Stimulated activated memory B cell treated with anti-CD40 and anti-IgM and Interleukin-4, amounts not matched to agents 10 μg/mL and 1 μg/mL and 100 μg/mL, for 72 hours (primary cell): ENCODE results near the gene MICALL1.

Experiments used
- ATAC-seq: fragments of 150-1000 bp; cut with Tn5 transposase; 2 replicates; pipeline ENCODE4 v1.10.0; 2021
- H3K27ac Mint-ChIP-seq: one replicate; pipeline ENCODE4 v1.8.0; 2022; ENCODE audit warnings: mild to moderate bottlenecking, mixed read lengths
- H3K27me3 Mint-ChIP-seq: one replicate; pipeline ENCODE4 v1.8.0; 2022; ENCODE audit warnings: mixed read lengths
- H3K36me3 Mint-ChIP-seq: one replicate; pipeline ENCODE4 v1.8.0; 2022; ENCODE audit warnings: mixed read lengths
- H3K4me1 Mint-ChIP-seq: one replicate; pipeline ENCODE4 v1.8.0; 2022; ENCODE audit warnings: mixed read lengths
- H3K4me3 Mint-ChIP-seq: one replicate; pipeline ENCODE4 v1.8.0; 2022; ENCODE audit warnings: mild to moderate bottlenecking, moderate library complexity, mixed read lengths
- H3K9me3 Mint-ChIP-seq: one replicate; pipeline ENCODE4 v1.8.0; 2022; ENCODE audit warnings: mixed read lengths

The MICALL1 gene

DNA sequence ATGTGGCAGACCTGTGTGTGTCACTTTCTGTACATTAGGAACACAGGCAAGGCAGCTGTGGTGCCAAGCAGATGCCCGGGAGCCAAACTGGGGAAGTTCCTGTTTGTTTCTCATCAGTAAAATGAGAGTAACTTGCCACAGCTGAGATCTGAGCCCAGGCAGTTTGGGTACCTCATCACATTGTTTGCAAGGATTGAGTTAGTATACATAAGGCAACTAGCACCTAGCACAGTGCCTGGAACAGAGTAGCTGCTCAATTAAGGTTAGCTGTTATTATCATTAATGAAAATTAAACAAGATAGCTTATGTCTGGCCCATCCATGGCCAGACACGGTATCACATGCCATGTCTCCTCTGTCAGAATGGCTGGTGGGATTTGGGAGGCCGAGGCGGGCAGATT, 70.5 kb downstream of the MICALL1 start:
- no peak for ATAC-seq
- no peak overlapping the region for H3K27ac Mint-ChIP-seq
- no peaks in the 10 kb centered on the region for H3K27me3 Mint-ChIP-seq
- no peaks in the 10 kb centered on the region for H3K4me1 Mint-ChIP-seq
- peaks cover 62% of the 10 kb centered on the region for H3K36me3 Mint-ChIP-seq
- no peaks in the 10 kb centered on the region for H3K9me3 Mint-ChIP-seq
- H3K4me3 Mint-ChIP-seq, result no peak overlapping the region

DNA sequence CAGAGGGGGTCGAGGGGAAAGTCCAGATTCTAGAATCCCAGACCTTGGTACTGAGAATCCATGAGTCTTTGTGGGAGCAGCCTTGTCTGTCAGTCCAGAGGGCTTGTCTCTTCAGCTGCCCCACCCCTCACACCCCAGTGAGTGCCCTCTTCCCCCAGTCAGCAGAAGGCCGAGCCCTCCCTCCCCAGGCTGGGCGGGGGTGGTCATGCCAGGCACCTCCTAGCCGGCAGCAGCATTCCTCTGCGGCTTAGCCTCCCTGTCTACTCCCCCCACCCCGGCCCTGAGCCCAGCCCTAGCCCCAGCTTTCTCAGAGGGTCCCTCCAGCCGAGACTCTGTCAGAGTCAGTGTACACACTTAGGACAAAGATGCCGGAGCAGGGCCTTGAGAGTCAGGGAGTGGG, 73.7 kb downstream of the MICALL1 start:
- no peaks in the 10 kb centered on the region for H3K4me1 Mint-ChIP-seq
- H3K27ac Mint-ChIP-seq, result no peak overlapping the region
- H3K27me3 Mint-ChIP-seq, result no peaks in the 10 kb centered on the region
- ATAC-seq, result no peak
- no peaks in the 10 kb centered on the region for H3K9me3 Mint-ChIP-seq
- H3K4me3 Mint-ChIP-seq, result no peak overlapping the region
- peaks cover 48% of the 10 kb centered on the region for H3K36me3 Mint-ChIP-seq

DNA sequence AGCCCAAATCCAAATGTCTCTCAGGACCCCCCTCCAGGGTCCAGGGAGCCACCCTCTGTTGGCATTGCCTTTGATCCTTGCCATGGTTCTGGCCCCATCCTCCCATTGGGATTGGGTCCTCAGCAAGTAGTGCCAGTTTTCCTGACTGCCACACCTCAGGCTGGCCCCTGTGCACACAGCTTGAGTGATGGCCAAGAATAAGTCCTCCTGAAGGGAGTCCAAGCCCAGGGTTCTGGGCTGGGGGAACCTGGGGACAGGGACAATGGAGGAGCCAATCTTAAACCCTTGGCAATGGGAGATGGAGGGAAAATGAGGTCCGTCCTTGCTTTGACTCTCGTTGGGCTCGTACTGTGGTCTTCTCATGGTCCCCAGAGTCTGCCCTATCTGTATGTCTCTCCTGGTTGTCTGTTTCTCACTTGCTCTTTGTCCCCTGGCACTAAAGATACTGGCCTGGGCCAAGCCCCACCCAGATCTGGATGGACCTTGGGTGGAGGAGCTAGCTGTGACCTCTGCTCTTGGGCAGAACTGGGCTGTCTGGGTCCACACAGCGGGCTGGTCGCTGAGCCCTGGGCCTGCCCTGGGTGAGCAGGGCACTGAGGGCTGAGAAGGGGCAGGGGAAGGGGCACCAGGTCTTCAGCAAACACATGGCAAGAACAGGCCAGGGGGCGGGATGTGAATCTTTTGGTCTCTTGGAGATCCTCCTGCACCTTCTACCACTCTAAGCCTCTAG, 75.3 kb downstream of the MICALL1 start:
- Mint-ChIP-seq H3K9me3 (no peaks in the 10 kb centered on the region), H3K4me3 (no peak overlapping the region)

DNA sequence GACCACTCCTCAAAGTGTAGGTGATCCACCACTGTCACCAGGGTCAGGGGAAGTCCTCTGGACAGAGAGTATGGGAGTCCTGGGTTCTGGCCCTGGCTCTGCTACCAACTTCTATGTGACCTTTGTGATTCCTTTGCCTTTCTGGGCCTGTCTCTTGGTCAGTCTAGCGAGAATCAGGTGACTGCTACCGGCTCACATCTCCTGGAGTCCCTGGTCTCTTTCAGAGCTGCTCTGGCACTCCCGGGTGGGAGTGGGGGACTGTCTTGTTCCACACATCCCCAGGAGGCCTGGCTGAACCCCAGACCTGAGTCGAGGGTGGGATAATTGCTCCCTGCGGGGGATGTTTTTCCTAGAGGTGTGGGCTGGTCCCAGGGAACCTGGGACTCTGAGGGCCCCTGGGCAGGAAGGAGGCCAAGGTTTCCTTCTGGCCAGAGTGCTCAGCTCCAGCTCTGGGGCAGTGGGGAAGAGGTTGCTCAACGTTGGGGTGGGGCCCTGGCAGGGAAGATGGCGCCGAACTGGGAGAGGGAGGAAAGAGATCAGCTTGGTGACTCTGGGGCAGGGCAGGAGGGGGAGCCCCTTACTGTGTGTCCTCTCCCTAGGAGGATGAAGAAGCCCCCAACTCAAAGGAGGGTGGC, 76.2 kb downstream of the MICALL1 start:
- no peak overlapping the region for H3K4me3 Mint-ChIP-seq
- H3K36me3 Mint-ChIP-seq, result peaks cover 37% of the 10 kb centered on the region
- no peak overlapping the region for H3K27ac Mint-ChIP-seq

More for the DNA sequence above, 75.3 kb downstream of the MICALL1 start:
- Mint-ChIP-seq H3K27me3 (no peaks in the 10 kb centered on the region), H3K36me3 (peaks cover 43% of the 10 kb centered on the region), H3K4me1 (no peaks in the 10 kb centered on the region), H3K27ac (no peak overlapping the region)
- ATAC-seq, result no peak

DNA sequence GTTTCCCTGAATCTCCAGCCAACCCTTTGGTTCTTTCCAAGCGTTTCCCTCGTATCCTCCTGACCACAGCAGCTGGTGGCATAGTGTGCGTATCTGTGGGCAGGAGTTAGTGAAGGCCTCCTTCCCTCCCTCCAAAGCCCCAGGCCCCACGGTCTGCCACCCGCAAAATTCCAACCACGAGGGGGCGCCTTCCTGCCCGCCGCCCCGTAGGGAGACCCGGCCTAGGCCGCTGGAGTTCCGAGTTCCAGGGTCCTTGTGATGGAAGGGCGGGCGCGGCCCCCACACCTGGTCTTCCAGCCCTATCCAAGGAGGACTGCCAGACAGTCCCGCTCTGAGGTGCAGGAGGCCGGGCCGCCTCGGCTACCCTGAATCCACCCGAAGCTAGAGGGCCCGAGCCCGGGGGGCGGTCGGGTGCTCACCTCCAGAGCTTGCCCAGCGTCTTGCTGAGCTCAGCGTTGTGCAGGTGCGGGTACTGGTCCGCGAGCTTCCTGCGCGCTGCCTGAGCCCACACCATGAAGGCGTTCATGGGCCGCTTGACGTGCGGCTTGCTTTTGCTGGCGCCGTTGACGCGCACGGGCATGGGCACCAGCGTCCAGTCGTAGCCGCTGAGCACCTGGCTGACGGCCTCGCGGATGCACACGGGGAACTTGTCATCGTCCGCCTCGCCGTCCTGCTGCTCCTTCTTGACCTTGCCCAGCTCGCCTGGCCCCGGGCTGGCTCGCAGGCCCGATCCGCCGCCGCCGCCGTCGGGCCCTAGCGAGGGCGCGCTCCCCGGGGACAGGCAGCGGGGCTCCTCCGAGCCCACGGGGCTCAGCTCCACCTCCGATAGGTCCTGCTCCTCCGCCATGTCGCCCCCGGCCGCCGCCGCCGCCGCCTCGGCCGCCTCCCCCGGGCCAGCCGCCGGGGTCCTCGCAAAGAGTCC, 77.1 kb downstream of the MICALL1 start:
- H3K27me3 Mint-ChIP-seq, result no peaks in the 10 kb centered on the region
- H3K4me3 Mint-ChIP-seq, result no peak overlapping the region
- no peak for ATAC-seq
- H3K4me1 Mint-ChIP-seq, result no peaks in the 10 kb centered on the region
- H3K9me3 Mint-ChIP-seq, result no peaks in the 10 kb centered on the region
- H3K36me3 Mint-ChIP-seq, result peaks cover 30% of the 10 kb centered on the region
- no peak overlapping the region for H3K27ac Mint-ChIP-seq

More for the DNA sequence above, 76.2 kb downstream of the MICALL1 start:
- H3K4me1 Mint-ChIP-seq, result no peaks in the 10 kb centered on the region
- ATAC-seq, result no peak
- H3K27me3 Mint-ChIP-seq, result no peaks in the 10 kb centered on the region
- no peaks in the 10 kb centered on the region for H3K9me3 Mint-ChIP-seq

DNA sequence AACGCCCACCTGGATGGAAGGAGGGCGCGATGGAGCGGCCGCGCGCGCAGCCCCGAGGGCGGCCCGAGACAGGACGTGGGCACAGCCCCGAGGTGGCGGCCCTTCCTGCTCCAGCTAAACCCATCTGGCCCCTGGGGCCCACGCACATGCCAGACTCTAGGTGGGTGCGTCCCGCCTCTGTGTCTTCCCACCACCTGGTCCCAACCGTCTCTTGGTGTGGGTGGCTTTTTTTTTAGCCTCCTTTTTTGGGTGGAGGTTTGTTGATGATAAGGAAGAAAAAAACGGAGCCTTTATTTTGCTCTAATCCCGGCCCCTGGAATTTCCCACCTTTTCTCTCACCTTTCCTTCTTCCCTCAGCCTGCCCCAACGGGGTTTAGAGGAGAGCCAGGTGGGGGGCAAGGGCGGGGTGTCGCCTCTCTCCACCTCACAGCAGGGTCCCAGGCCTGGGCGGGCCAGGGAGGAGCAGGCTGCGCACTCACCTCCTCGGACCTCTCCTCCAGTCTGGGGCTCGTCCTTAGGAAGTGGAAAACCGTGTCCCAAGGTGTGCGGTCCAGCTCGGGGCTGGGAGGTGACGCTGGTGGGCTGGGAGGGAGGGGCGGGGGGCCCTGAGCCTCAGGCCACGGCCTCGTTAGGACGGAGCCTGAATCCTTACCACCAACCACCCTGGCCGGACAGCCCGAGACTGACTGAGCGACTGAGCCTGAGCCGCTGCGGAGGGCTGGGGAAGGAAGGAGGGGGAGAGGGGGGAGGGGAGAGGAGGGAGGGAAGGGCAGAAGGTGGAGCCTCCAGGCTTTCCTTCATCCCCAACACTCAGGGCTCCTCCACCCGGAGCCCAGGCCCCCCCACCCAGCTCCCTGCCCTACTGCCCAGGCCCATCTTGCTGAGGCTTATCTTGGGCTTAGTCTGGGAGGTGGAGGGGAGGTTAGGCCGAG, 78.0 kb downstream of the MICALL1 start, which contains the start of gene SOX10:
Gene SOX10 (minus strand): TSS at position 696 of the 932 bp plus-strand sequence. CDS start 771 bp downstream, outside the sequence.
- no peaks in the 10 kb centered on the region for H3K9me3 Mint-ChIP-seq
- no peaks in the 10 kb centered on the region for H3K27me3 Mint-ChIP-seq
- H3K36me3 Mint-ChIP-seq, result peaks cover 30% of the 10 kb centered on the region
- no peaks in the 10 kb centered on the region for H3K4me1 Mint-ChIP-seq
- no peak within 1 kb of the TSS for H3K27ac Mint-ChIP-seq
- no peak within 1 kb of the TSS for H3K4me3 Mint-ChIP-seq
- ATAC-seq, result no peak

DNA sequence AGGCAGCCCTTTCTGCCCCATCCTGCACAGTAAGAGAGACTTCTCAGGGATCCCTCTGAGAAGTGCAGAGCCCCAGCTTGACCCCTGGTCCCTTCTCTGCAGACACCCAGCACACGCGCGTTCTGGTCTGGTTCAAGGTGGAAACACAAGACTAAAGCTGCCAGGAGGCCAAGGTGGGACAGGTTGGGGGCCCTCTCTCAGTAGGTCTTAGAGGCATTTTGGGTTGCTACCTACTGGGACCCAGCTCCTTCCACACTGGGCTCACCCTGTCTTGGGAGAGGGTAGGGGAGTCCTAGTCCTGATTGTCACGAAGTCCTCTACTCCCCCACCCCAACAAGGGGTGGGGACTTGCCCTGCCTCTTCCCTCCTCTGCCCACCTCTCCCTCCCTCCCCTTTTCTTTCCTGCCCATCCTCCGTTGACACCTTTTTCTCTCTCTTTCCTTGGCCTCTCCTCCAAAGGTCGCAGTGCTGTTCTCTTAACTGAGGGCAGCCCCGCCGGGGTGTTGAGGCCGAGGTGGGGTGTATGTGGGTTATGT, 79.0 kb downstream of the MICALL1 start:
- peaks cover 29% of the 10 kb centered on the region for H3K36me3 Mint-ChIP-seq

DNA sequence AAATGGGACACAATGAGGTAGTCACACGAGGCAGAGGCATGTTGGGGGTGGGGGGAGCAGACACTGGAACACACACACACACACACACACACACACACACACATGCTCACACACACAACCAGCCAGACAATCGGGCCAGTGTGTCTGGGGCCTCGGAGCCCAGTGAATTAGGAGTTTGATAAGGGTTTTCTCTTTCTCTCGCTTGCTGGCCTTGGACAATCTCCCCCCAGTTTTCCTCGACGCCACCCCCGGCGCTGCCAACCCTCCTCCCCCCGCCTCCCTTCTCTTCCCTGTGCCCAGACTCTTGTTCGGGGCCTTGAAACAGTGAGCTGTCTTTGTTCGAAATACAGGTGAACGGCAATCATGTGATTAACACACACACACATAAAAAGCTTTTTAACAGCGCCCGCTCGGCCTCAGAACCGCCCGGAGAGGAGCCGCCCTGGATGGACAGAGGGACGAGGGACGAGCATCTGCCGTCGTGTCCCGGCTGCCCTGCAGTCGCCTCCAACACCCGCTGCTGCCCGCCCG, 79.7 kb downstream of the MICALL1 start:
- H3K4me3 Mint-ChIP-seq, result no peak overlapping the region
- H3K36me3 Mint-ChIP-seq, result peaks cover 22% of the 10 kb centered on the region
- no peak overlapping the region for H3K27ac Mint-ChIP-seq
- ATAC-seq, result no peak
- H3K9me3 Mint-ChIP-seq, result no peaks in the 10 kb centered on the region
- no peaks in the 10 kb centered on the region for H3K27me3 Mint-ChIP-seq
- no peaks in the 10 kb centered on the region for H3K4me1 Mint-ChIP-seq

More for the DNA sequence above, 79.0 kb downstream of the MICALL1 start:
- H3K4me3 Mint-ChIP-seq, result no peak overlapping the region
- H3K27me3 Mint-ChIP-seq, result no peaks in the 10 kb centered on the region
- no peaks in the 10 kb centered on the region for H3K4me1 Mint-ChIP-seq
- no peak overlapping the region for H3K27ac Mint-ChIP-seq
- no peak for ATAC-seq
- H3K9me3 Mint-ChIP-seq, result no peaks in the 10 kb centered on the region

DNA sequence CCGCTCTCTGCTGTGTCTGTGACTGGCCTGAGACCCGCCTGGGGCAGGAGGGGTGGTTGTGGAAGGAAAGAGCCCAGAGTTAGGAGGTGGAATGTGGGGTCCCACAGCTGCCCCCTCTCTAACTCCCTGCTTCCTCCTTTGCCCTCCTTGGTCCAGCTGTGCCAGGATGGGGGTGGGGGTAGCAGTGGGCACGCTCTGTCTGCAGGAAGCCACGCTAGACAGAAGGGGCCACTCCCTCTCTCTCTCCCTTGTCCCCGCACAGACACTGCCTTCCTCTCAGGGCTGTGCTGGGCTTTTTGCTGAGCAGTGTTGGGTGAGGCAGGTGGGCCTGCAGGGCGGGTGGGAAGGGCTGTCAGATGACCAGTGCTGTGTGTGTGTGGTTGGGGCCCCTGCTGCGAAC, 80.3 kb downstream of the MICALL1 start:
- no peaks in the 10 kb centered on the region for H3K9me3 Mint-ChIP-seq
- ATAC-seq, result no peak
- H3K4me1 Mint-ChIP-seq, result no peaks in the 10 kb centered on the region
- peaks cover 17% of the 10 kb centered on the region for H3K36me3 Mint-ChIP-seq
- H3K27ac Mint-ChIP-seq, result no peak overlapping the region
- no peak overlapping the region for H3K4me3 Mint-ChIP-seq
- H3K27me3 Mint-ChIP-seq, result no peaks in the 10 kb centered on the region

DNA sequence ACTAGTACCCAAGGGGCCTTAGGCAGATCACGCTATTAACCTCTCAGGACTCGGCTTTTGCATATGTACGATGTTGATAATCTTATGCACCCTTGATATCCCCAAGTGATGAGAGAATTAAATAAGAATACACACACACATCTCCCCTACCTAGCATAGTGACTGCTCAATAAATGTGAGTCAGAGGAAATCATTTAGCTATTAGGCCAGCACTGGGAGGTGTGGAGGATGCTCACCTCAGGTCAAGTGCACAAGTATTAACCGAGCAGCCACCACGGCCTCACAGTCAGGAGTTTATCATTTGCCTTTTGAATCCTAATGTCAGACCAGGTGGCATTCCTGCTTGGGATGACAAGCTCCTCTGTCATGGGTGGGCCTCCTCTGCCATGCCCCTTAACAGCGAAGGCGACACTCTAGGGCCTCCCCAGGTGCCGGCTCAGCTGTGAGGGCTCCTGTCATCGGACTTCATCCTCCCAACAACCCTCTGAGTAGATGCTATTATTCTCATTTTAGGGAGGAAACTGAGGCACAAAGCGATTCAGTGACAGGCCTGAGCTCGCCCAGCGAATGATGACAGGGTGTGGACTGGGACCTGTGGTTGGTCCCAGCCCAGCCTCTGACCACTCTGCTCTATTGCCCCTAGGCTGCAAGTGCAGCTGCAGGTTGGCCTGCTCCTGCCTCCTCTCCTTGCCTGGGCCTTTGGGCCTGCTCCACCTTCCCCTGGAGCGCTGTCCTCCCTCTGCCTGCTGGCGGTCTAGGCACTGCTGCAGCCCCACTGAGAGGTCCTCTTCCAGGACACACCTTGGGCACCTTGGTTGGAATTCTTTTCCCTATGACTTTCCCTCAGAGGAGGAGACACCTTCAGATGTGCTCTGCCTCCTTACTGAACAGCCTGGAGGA, 83.3 kb downstream of the MICALL1 start:
- Mint-ChIP-seq H3K27ac (no peak overlapping the region), H3K9me3 (no peaks in the 10 kb centered on the region), H3K27me3 (no peaks in the 10 kb centered on the region), H3K36me3 (peaks cover 15% of the 10 kb centered on the region), H3K4me3 (no peak overlapping the region), H3K4me1 (no peaks in the 10 kb centered on the region)
- ATAC-seq, result no peak

DNA sequence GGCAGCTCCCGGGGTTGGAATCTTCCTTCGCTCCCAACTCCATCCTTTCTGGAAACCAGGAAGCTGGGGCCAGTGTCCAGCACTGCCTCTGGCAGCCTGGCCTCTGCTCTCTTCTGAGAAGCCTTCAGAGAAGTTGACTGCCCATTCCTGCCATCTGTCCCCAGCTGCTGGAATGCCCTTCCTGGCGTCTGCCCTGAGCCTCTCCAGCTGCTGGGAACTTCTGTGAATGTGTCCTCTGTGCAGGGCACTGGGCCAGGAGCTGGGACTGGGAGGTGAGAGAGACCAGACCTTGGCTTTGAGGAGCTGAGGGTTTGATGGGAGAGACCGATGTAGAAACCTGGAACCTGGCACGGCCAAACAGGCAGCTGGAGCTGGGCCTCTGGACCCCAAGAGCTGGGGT, 84.2 kb downstream of the MICALL1 start:
- H3K4me1 Mint-ChIP-seq, result peaks cover 4% of the 10 kb centered on the region

DNA sequence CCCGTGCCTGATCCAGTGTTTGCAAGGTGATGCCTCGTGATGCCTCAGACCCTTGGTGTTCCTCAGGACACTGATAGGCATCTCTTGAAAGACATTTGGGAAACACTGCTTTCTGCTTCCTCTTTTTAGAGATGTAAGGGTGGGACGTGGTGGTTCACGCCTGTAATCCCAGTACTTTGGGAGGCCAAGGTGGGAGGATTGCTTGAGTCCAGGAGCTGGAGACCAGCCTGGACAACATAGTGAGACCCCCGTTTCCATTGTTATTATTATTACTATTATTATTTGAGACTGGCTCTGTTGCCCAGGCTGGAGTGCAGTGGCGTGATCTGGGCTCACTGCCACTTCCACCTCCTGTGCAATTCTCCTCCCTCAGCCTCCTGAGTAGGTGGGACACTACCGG, 84.8 kb downstream of the MICALL1 start:
- H3K36me3 Mint-ChIP-seq, result peaks cover 6% of the 10 kb centered on the region
- H3K9me3 Mint-ChIP-seq, result no peaks in the 10 kb centered on the region
- H3K4me3 Mint-ChIP-seq, result no peak overlapping the region
- no peak for ATAC-seq
- H3K27ac Mint-ChIP-seq, result no peak overlapping the region
- no peaks in the 10 kb centered on the region for H3K27me3 Mint-ChIP-seq
- peaks cover 10% of the 10 kb centered on the region for H3K4me1 Mint-ChIP-seq

More for the DNA sequence above, 84.2 kb downstream of the MICALL1 start:
- Mint-ChIP-seq H3K36me3 (peaks cover 9% of the 10 kb centered on the region), H3K27me3 (no peaks in the 10 kb centered on the region), H3K9me3 (no peaks in the 10 kb centered on the region), H3K27ac (no peak overlapping the region), H3K4me3 (no peak overlapping the region)
- no peak for ATAC-seq

DNA sequence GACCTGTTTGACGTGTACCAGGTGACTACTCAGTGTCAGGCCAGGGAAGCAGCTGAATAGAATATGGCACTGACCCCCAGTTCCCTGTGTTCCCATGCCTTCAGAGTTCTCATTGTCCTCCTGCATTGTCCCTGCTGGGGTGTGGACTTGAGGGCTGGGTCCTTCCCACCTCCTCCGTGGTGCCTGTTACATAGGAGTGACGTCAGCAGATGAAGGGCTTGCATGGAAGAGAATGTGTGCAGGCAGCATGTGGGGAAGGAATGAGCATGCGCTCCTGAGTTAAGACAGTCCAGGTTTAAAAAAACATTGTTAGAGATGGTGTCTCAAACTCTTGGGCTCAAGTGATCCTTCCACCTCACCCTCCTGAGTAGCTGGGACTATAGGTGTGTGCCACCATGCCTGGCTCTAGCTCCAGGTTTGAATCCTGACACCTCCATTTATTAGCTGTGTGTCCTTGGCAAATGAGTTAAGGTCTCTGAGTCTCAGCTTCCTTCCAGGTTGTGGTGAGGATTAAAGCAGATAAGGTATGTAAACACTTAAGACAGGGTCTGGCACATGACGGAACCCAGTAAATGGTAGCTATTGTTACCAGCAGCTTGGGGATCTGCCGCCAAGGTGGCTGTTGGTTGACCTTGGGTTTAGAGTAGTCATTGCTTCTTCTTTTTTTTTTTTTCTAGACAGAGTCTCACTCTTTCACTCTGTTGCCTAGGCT, 85.8 kb downstream of the MICALL1 start:
- H3K27me3 Mint-ChIP-seq, result peaks cover under 1% of the 10 kb centered on the region
- H3K4me3 Mint-ChIP-seq, result no peak overlapping the region
- ATAC-seq, result no peak
- H3K9me3 Mint-ChIP-seq, result no peaks in the 10 kb centered on the region
- H3K4me1 Mint-ChIP-seq, result peaks cover 20% of the 10 kb centered on the region
- no peak overlapping the region for H3K27ac Mint-ChIP-seq
- peaks cover 6% of the 10 kb centered on the region for H3K36me3 Mint-ChIP-seq
